ENCODE data around the gene IFRD2. TPM values are rescaled to one million over a fixed set of nuclear protein-coding genes. Genes with fewer than 3 reads are reported as not detected.
A peak's percentile ranks its signal among the peaks of the same experiment; 100 is the strongest.

Gene IFRD2
- total RNA-seq, 1 experiment from 2014 or later: 223 TPM

DNA sequence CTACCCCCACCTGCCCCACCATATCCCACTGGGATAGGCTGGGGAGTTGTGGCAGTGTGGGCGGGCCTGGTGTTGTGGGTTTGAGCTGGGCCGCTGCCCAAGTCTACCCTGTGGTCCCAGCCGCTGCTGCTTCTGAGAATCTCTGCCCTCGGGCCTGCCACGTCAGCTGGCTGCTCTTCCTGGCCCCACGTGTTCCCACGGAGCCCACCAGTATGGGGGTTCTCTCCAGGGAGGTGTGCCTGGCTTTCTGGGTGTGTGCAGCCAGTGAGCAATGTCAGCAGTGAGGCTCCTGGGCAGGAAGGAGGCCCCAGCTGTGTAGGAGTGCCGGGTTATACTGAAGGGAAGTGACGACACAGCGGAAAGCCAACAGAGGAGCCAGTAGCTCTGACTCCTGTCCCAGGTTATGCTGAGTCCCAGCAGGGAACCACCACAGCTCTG is 45.7 kb downstream of the IFRD2 start:
- BruUV-seq (replicated peaks): no TSS peak
- H3K9me2 ChIP-seq (replicated peaks; ENCODE audit: low read length): no peaks in the 10 kb centered on the region
- DNase-seq: peak; percentile 84
- H3K4me1 ChIP-seq (ENCODE audit: insufficient read depth, low read length): peaks cover 51% of the 10 kb centered on the region
- H3K4me2 ChIP-seq (ENCODE audit: low read length): peak overlapping the region; percentile 69
- ATAC-seq: peak; percentile 59
- intact Hi-C loops (cut with micrococcal nuclease): loop anchor here (1.0 kb wide), 1 partner anchor 19 kb away; no protein-coding TSS in a partner anchor
- ChIA-PET CTCF (interaction anchor here (0.6 to 1.5 kb wide), 11 partner anchors 11 to 126 kb away, joined by 3 to 19 read pairs (median 6); partner anchors contain the start of genes GNAI2, HYAL3, NAA80 and SEMA3B), POLR2A (ENCODE audit: unreplicated experiment) (interaction anchor here (1.3 kb wide), 1 partner anchor 11 kb away, joined by 9 read pairs; the partner anchor contains the start of gene GNAI2)
- peaks cover 3% of the 10 kb centered on the region; the same call in 1 of the 2 replicates for H3K36me3 ChIP-seq (ENCODE audit: low read depth, low read length)
- H3K9ac ChIP-seq (ENCODE audit: low read length): peak overlapping the region; percentile 50
- H3K4me3 ChIP-seq (ENCODE audit: low read length): peak overlapping the region; percentile 37; the same call in 1 of the 2 replicates
- H3K27ac ChIP-seq (ENCODE audit: low read length): peak overlapping the region; percentile 78
- no peaks in the 10 kb centered on the region for H3K9me3 ChIP-seq (ENCODE audit: low read length)
- peaks cover 6% of the 10 kb centered on the region for H4K20me1 ChIP-seq (ENCODE audit: low read length)
- peaks cover 89% of the 10 kb centered on the region for H3K79me2 ChIP-seq (ENCODE audit: low read length)
- TF ChIP-seq EZH2 (IDR thresholded peaks at IDR 0.05; ENCODE audit: low read length, unreplicated experiment) (no peak), EZH2phosphoT487 (IDR thresholded peaks at IDR 0.05; ENCODE audit: borderline replicate concordance, low read length) (no peak)
- TF ChIP-seq, protein P1, sequence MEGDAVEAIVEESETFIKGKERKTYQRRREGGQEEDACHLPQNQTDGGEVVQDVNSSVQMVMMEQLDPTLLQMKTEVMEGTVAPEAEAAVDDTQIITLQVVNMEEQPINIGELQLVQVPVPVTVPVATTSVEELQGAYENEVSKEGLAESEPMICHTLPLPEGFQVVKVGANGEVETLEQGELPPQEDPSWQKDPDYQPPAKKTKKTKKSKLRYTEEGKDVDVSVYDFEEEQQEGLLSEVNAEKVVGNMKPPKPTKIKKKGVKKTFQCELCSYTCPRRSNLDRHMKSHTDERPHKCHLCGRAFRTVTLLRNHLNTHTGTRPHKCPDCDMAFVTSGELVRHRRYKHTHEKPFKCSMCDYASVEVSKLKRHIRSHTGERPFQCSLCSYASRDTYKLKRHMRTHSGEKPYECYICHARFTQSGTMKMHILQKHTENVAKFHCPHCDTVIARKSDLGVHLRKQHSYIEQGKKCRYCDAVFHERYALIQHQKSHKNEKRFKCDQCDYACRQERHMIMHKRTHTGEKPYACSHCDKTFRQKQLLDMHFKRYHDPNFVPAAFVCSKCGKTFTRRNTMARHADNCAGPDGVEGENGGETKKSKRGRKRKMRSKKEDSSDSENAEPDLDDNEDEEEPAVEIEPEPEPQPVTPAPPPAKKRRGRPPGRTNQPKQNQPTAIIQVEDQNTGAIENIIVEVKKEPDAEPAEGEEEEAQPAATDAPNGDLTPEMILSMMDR (conservative IDR thresholded peaks at IDR 0.05; ENCODE audit: low read depth, low read length): no peak; the same call in none of the 2 replicates
- H2AFZ ChIP-seq (ENCODE audit: low read length): 0 out of 2 replicates have a peak overlapping the region, but pooled peaks have one; percentile 8
- H3F3A ChIP-seq (ENCODE audit: low read length, unreplicated experiment): peaks cover 5% of the 10 kb centered on the region
- H3K27me3 ChIP-seq (ENCODE audit: low read length): no peaks in the 10 kb centered on the region

DNA sequence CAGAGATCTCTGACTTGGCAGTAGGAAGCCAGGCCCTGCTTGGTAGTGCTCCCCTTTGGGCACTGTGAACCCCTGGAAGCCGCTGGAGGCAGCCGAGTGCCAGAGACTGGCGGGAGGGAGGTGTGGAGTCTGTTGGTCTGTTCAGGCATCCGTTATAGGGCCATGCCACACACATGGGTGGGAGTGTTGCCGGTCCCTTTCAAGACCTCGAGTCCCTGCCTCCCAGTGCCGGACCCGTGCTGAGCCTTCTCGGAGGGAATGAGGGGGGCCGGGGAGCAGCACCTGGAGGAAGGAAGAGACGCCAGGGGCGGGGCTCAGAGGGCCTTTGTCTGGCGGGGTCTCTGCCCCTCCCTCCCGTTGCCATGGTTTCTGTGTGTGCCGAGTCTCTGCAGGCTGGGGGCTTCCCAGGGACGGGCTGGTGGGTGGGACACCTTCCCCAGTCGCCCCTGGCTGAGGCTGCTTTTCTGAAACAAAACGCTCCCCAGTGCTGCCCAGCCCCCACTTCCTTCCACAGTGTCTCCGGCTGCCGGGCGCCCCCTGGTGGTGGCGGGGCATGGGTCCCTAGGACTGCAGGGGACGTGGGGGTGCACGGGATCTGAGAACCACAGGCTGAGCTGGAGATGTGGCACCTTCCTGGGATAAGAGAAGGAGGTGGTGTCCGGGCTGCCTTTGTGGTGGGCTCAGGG is 46.3 kb downstream of the IFRD2 start:
- Histone ChIP-seq H3K9me2 (replicated peaks; ENCODE audit: low read length) (no peaks in the 10 kb centered on the region), H2AFZ (ENCODE audit: low read length) (0 out of 2 replicates have a peak overlapping the region, but pooled peaks have one; percentile 8), H3F3A (ENCODE audit: low read length, unreplicated experiment) (peaks cover 5% of the 10 kb centered on the region), H4K20me1 (ENCODE audit: low read length) (peaks cover 11% of the 10 kb centered on the region), H3K4me3 (ENCODE audit: low read length) (peak overlapping the region; percentile 37; the same call in 1 of the 2 replicates), H3K4me2 (ENCODE audit: low read length) (peak overlapping the region; percentile 69), H3K27ac (ENCODE audit: low read length) (peak overlapping the region; percentile 78), H3K9me3 (ENCODE audit: low read length) (no peaks in the 10 kb centered on the region), H3K79me2 (ENCODE audit: low read length) (peaks cover 92% of the 10 kb centered on the region), H3K36me3 (ENCODE audit: low read depth, low read length) (peaks cover 3% of the 10 kb centered on the region; the same call in 1 of the 2 replicates), H3K27me3 (ENCODE audit: low read length) (no peaks in the 10 kb centered on the region), H3K9ac (ENCODE audit: low read length) (peak overlapping the region; percentile 50), H3K4me1 (ENCODE audit: insufficient read depth, low read length) (peaks cover 49% of the 10 kb centered on the region)
- no peak for TF ChIP-seq EZH2phosphoT487 (IDR thresholded peaks at IDR 0.05; ENCODE audit: borderline replicate concordance, low read length)
- no peak for TF ChIP-seq EZH2 (IDR thresholded peaks at IDR 0.05; ENCODE audit: low read length, unreplicated experiment)
- TF ChIP-seq, protein P1 (conservative IDR thresholded peaks at IDR 0.05; ENCODE audit: low read depth, low read length): peak; percentile 99
- BruUV-seq (replicated peaks): TSS peak; percentile 82
- ATAC-seq (peak; percentile 74), DNase-seq (peak; percentile 89)
- ChIA-PET CTCF (interaction anchor here (0.6 to 1.5 kb wide), 8 partner anchors 11 to 91 kb away, joined by 3 to 19 read pairs (median 8); partner anchors contain the start of genes GNAI2, HYAL3 and NAA80), POLR2A (ENCODE audit: unreplicated experiment) (interaction anchor here (1.3 kb wide), 1 partner anchor 10 kb away, joined by 9 read pairs; the partner anchor contains the start of gene GNAI2)
- intact Hi-C loops (cut with micrococcal nuclease): loop anchor here (1.0 kb wide), 1 partner anchor 19 kb away; no protein-coding TSS in a partner anchor
